MCF 10A (cell line): Measurements from ENCODE around the gene URM1. TPM values are rescaled to one million over a fixed set of nuclear protein-coding genes. Genes with fewer than 3 reads are reported as not detected.
A peak's percentile ranks its signal among the peaks of the same experiment; 100 is the strongest.

Source experiments
- Bru-seq: library from RNA; stranded (reverse); fragments of 400-500 nt; gene quantifications from one replicate; lab custom pipeline; 2021; lab: Mats Ljungman, UMichigan
- BruChase-seq, 2 experiments: library from RNA; stranded (reverse); fragments of 400-500 nt; gene quantifications; one replicate each; lab custom pipeline; 2021; lab: Mats Ljungman, UMichigan
- BruUV-seq: library from RNA; stranded (reverse); fragments of 400-500 nt; replicated peaks from 2 replicates; lab custom pipeline; 2021; lab: Mats Ljungman, UMichigan
- CTCF ChIA-PET: fragments of 300-600 bp; sonication (Branson Sonifier 250); formaldehyde crosslinking; extraction: SDS; loops from one replicate; lab custom pipeline; 2021; ENCODE audit warnings: antibody characterized with exemption, inconsistent platforms; lab: Yijun Ruan, JAX
- POLR2A ChIA-PET: fragments of 300-600, 350-650 bp; sonication (Branson Sonifier 250); formaldehyde crosslinking; extraction: SDS; loops from one replicate; lab custom pipeline; 2020; ENCODE audit warnings: antibody characterized with exemption, inconsistent platforms; lab: Yijun Ruan, JAX
- DNase-seq: peaks from one replicate; pipeline ENCODE4 v3.0.0-alpha.2; 2018; ENCODE audit not compliant: unreplicated experiment
- H3K27ac Mint-ChIP-seq: one replicate; pipeline ENCODE4 v1.8.0; 2022; ENCODE audit warnings: mild to moderate bottlenecking, low read depth, mixed read lengths; ENCODE audit not compliant: unreplicated experiment
- H3K27me3 Mint-ChIP-seq: one replicate; pipeline ENCODE4 v1.8.0; 2022; ENCODE audit warnings: mixed read lengths; ENCODE audit not compliant: insufficient read depth, unreplicated experiment
- H3K36me3 Mint-ChIP-seq: one replicate; pipeline ENCODE4 v1.8.0; 2022; ENCODE audit warnings: mild to moderate bottlenecking, moderate library complexity, mixed read lengths; ENCODE audit not compliant: insufficient read depth, unreplicated experiment
- H3K4me1 Mint-ChIP-seq: one replicate; pipeline ENCODE4 v1.8.0; 2022; ENCODE audit warnings: mixed read lengths; ENCODE audit not compliant: insufficient read depth, unreplicated experiment
- H3K4me3 Mint-ChIP-seq: one replicate; pipeline ENCODE4 v1.8.0; 2022; ENCODE audit warnings: mild to moderate bottlenecking, moderate library complexity, mixed read lengths; ENCODE audit not compliant: unreplicated experiment
- H3K9me3 Mint-ChIP-seq: one replicate; pipeline ENCODE4 v1.8.0; 2022; ENCODE audit warnings: mixed read lengths; ENCODE audit not compliant: unreplicated experiment
- intact Hi-C: fragments of 100-400 bp; cut with micrococcal nuclease; formaldehyde crosslinking; loops from 2 replicates; pipeline ENCODE4 v1.14.1; 2022
- long read RNA-seq: library from polyadenylated mRNA; stranded (forward); transcript quantifications from one replicate; pipeline ENCODE4 v2.0.0, GENCODE V29; 2022
- total RNA-seq: library from RNA; stranded (reverse); gene quantifications from 2 replicates; pipeline ENCODE4 v1.2.3, GENCODE V29; 2022
- TF ChIP-seq, protein P1 (sequence below): fragments of 200-600 bp; IDR thresholded peaks from one replicate; pipeline ENCODE4 v1.8.0; 2022; ENCODE audit warnings: antibody characterized with exemption, mild to moderate bottlenecking; ENCODE audit not compliant: unreplicated experiment

URM1 gene
- total RNA-seq, result 56.8 and 57.7 TPM in 2 replicates
- percentile 69 among the genes with signal in this experiment for Bru-seq, nascent RNA
- BruChase-seq, experiment 1, labeled RNA remaining after a 6-hour chase, result percentile 72 among the genes with signal in this experiment
- BruChase-seq, experiment 2, labeled RNA remaining after a 2-hour chase, result percentile 63 among the genes with signal in this experiment
- long read RNA-seq, transcript URM1-203 (5 exons, 2,650 nt), result major isoform, 82 of 103 reads
- long read RNA-seq, transcript URM1-205 (5 exons, 723 nt), result minor isoform, 5 of 103 reads
- long read RNA-seq, partial matches to known transcripts, result 8 of 103 reads
- long read RNA-seq, other reads (novel, unspliced or antisense), result 3 of 103 reads

DNA sequence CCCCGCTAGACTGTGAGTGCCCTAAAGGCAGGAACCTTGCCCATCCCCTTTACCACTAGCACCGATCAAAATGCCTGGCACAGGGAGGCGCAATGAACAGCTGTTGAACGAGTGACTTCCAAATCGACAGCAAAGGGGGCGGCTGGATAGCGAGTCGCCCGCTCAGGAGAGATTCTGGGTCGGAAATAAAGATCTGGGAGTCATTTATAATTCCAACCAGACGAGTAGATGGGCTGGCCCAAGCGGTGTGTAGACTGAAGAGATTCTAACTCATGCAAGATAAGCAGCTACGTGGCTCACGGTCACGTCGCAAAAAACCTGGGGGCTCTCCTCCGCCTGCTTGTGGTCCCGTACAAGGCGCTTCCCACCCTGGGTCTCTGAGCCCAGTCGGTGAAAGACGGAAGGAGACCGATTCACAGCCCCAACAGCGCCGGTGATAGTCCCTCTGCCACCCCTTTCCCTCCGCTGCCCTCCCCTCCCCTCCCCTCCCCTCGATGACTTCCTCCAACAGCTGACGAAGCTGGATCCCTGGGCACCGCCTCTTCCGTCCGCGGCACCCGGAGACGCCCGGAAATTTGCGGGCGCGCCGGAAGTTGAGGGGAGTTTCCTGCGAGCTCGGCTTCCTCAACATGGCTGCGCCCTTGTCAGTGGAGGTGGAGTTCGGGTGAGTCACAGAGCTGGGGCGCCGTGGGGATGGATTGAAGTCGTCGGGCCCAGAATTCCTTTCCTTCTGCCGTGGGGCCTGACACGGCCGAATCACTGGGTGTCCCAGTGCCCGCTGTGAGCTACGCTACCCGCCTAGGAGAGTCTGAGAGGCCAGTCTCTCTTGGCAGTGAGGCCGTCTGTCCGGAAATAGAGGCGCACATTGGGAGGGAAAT, at the start of gene URM1:
Gene URM1, plus strand, starts transcription at position 623 of the 878 bp plus-strand sequence. Its CDS starts 7 bp downstream, at position 630.
- Mint-ChIP-seq H3K4me3 (peak within 1 kb of the TSS; percentile 84), H3K27me3 (no peaks in the 10 kb centered on the region), H3K36me3 (peaks cover 16% of the 10 kb centered on the region), H3K4me1 (peaks cover 34% of the 10 kb centered on the region), H3K27ac (peak within 1 kb of the TSS; percentile 84), H3K9me3 (no peaks in the 10 kb centered on the region)
- intact Hi-C loops, result no loop called here
- BruUV-seq, result TSS peak; percentile 96
- peak; percentile 96 for DNase-seq
- CTCF ChIA-PET, result interaction anchor here (0.5 to 2.9 kb wide), 7 partner anchors 9 to 407 kb away, joined by 3 to 23 read pairs (median 3); partner anchors contain the start of gene CERCAM
- POLR2A ChIA-PET, result interaction anchor here (0.6 to 3.5 kb wide), 34 partner anchors 9 to 710 kb away, joined by 3 to 41 read pairs (median 4); partner anchors contain the start of genes COQ4, DOLK, DOLPP1 and ENDOG
- TF ChIP-seq, protein P1, sequence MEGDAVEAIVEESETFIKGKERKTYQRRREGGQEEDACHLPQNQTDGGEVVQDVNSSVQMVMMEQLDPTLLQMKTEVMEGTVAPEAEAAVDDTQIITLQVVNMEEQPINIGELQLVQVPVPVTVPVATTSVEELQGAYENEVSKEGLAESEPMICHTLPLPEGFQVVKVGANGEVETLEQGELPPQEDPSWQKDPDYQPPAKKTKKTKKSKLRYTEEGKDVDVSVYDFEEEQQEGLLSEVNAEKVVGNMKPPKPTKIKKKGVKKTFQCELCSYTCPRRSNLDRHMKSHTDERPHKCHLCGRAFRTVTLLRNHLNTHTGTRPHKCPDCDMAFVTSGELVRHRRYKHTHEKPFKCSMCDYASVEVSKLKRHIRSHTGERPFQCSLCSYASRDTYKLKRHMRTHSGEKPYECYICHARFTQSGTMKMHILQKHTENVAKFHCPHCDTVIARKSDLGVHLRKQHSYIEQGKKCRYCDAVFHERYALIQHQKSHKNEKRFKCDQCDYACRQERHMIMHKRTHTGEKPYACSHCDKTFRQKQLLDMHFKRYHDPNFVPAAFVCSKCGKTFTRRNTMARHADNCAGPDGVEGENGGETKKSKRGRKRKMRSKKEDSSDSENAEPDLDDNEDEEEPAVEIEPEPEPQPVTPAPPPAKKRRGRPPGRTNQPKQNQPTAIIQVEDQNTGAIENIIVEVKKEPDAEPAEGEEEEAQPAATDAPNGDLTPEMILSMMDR, result no peak

DNA sequence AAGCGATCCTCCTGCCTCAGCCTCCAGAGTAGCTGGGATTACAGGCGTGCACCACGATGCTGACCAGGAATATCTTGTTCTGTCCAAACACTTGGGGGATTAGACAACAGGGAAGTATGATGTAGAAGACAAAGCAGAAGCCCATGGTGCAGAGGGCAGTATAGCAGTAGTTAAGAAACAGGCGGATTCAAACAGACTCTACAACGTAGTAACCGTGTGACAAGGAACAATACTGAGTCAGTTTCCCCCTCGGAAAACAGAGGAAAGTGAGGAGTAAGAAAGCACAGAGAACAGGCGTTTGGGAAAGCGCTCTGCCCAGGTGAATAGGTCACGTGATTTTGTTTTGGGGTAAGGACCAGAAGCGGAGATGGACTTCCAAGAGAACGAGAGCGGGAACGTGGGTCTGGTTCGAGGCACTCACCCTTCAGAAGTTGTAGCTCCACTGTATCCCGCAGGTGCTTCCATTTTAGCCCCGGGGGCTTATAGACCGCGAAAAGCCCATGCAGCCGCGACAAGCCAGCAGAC, 49.2 kb upstream of the URM1 start:
- intact Hi-C loops, result loop anchor here (1.0 to 2.0 kb wide), 3 partner anchors 15 to 27 kb away; partner anchors contain the start of gene SLC27A4
- Mint-ChIP-seq H3K27me3 (no peaks in the 10 kb centered on the region), H3K4me3 (peak overlapping the region; percentile 86), H3K9me3 (no peaks in the 10 kb centered on the region), H3K27ac (peak overlapping the region; percentile 95), H3K36me3 (peaks cover 49% of the 10 kb centered on the region), H3K4me1 (peaks cover 7% of the 10 kb centered on the region)
- TSS peak; percentile 75 for BruUV-seq
- CTCF ChIA-PET, result interaction anchor here (0.6 to 2.1 kb wide), 7 partner anchors 15 to 1318 kb away, joined by 3 to 9 read pairs (median 4); no protein-coding TSS in a partner anchor
- DNase-seq, result no peak
- POLR2A ChIA-PET, result interaction anchor here (0.9 to 2.6 kb wide), 11 partner anchors 10 to 232 kb away, joined by 3 to 14 read pairs (median 5); partner anchors contain the start of genes SLC27A4 and URM1
- TF ChIP-seq, protein P1, result no peak

DNA sequence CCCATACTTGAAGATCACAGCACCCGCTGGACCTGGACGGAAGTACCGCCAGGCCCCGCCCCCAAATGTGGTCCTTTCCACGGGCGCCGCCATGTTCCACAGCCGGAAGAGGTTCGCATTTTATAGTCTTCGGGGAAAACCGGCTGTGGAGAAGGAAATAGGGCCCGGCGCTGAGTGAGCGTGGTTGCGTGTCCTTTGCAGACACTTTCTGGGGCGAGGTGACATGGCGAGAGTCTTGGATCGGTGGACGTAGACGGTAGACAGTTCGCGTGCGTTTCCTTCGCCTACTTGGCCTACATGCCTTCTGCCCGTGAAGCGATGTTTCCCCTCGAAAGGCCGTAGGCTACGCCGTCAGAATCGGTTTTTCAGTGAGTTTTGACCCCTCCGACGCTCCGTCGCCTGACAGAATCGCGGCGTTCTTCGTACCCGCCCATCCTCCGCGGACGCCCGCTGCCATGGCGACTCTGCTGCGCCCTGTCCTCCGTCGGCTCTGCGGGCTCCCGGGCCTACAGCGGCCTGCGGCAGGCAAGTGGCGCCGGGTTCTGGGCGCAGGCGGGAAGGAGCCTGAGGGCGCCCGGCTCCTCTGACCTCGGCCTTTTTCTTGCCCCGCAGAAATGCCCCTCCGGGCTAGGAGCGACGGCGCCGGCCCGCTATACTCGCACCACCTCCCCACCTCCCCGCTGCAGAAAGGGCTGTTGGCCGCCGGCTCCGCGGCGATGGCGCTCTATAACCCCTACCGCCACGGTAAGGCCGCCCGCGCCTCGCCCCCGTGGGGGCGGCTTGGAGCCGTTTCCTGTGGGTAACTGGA, 48.6 kb upstream of the URM1 start, which contains the start of the genes COQ4 and TRUB2:
Gene COQ4, plus strand, starts transcription at position 436 of the 808 bp plus-strand sequence. Its CDS starts 20 bp downstream, at position 456.
Gene TRUB2, minus strand, starts transcription at position 44 of the 808 bp plus-strand sequence. Its CDS starts 39 bp downstream, at position 5.
- H3K9me3 Mint-ChIP-seq, result no peaks in the 10 kb centered on the region
- peak within 1 kb of the TSS; percentile 86 for H3K4me3 Mint-ChIP-seq
- DNase-seq, result peak; percentile 95
- intact Hi-C loops, result loop anchor here (1.0 to 2.0 kb wide), 3 partner anchors 16 to 27 kb away; partner anchors contain the start of gene SLC27A4
- TF ChIP-seq, protein P1, result no peak
- peak within 1 kb of the TSS; percentile 95 for H3K27ac Mint-ChIP-seq
- H3K27me3 Mint-ChIP-seq, result no peaks in the 10 kb centered on the region
- POLR2A ChIA-PET, result interaction anchor here (0.6 to 2.6 kb wide), 12 partner anchors 11 to 155 kb away, joined by 3 to 14 read pairs (median 4); partner anchors contain the start of genes SLC27A4 and URM1
- peaks cover 47% of the 10 kb centered on the region for H3K36me3 Mint-ChIP-seq
- CTCF ChIA-PET, result interaction anchor here (1.7 kb wide), 1 partner anchor 25 kb away, joined by 5 read pairs; no protein-coding TSS in a partner anchor
- peaks cover 8% of the 10 kb centered on the region for H3K4me1 Mint-ChIP-seq
- BruUV-seq, result no TSS peak
